Activated CD8-positive, alpha-beta memory T cell treated with anti-CD3 and anti-CD28 coated beads for 48 hours (primary cell): ENCODE measurements around the gene NPIPA7.
"Not testable (repeated sequence)": the region's sequence is repeated elsewhere in the genome, so short reads cannot be mapped to it uniquely, and the experiment has no call there.

ENCODE experiments used
- DNase-seq, 3 experiments: peaks; one replicate each; pipeline ENCODE4 v3.0.0-alpha.2; 2020; ENCODE audit warnings: low read depth in 2 of 3, low spot score in 2 of 3

Gene NPIPA7

GRCh38 chr16:16417914-16418544 is 39.1 kb downstream of the NPIPA7 start:
- not testable (repeated sequence) for DNase-seq

- not testable (repeated sequence) for DNase-seq
These were observed 41.6 kb downstream of the NPIPA7 start for GRCh38 chr16:16420515-16420914.

DNA sequence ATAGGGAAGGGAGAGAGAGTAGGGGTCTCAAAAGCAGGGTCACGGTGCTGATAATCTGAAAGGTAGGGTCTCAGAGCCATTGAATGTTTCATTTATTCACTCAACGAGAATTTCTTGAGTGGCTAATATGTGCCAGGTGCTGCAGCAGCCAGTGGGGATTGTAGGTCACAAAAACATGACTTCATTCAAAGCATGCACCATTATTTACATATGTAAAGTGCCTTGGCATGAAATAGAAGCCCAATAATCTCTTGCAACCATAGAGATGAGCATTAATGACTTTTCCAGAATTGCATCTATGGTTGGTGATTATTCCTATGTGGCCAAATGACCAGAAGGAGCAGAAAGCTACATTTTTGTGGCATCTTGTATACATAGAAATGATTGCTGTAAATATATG is 46.2 kb downstream of the NPIPA7 start:
- DNase-seq, result not testable (repeated sequence)

GRCh38 chr16:16431135-16431534 is 52.2 kb downstream of the NPIPA7 start:
- not testable (repeated sequence) for DNase-seq

DNA sequence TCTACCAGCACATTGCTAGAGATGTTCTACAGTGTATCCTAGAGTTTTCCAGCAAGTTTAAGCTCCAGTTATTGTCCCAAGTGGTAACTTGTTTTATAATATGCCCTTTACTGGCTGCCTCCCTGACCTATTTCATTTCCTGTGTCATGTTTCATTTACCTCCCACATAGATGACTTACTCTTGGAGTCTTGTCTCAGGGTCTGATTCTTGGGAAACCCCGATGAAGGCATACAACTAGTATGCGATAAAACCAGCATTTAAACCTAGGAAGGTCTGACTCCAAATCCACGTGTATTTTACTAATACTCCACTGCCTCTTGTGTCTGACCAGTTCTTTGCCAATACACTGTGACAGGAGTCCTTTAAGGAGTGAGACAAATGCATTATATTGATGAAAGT is 55.8 kb downstream of the NPIPA7 start:
- not testable (repeated sequence) for DNase-seq

DNA sequence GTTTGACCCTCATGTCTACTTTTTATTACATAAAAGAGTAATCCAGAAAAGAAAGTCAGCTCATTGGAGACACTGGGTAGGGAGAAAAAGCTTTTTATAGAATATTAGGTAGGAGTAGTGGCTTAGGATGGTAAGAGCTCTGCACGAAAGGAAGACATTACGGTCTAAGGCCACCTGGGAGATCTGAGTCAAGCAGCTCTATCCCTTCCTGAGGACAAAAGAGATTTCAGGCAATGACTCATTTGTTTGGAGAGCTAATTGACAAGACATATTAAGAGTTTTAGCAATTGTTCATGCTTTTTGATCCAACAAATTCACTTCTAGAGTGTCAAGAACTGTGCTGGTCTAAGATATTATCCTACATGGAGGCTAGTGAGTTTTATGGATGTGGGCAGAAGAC is 62.5 kb downstream of the NPIPA7 start:
- not testable (repeated sequence) for DNase-seq
